ENCODE data around the gene ANKRD53.

ANKRD53 gene

GRCh38 chr2:70942396-70943204, 35.8 kb upstream of the ANKRD53 start:
- TF ChIP-seq RAD21 (IDR thresholded peaks at IDR 0.05; ENCODE audit: low read depth) = no peak
- TF ChIP-seq FOXM1 (IDR thresholded peaks at IDR 0.05; ENCODE audit: borderline replicate concordance, low read depth) = no peak
- no peak for TF ChIP-seq TEAD4 (IDR thresholded peaks at IDR 0.05)
- TF ChIP-seq REST (IDR thresholded peaks at IDR 0.05; ENCODE audit: low read depth) = no peak
- TF ChIP-seq MAX (IDR thresholded peaks at IDR 0.05) = no peak
- no peak for TF ChIP-seq EP300 (IDR thresholded peaks at IDR 0.05; ENCODE audit: borderline replicate concordance)
- TF ChIP-seq ZBTB7A (IDR thresholded peaks at IDR 0.05; ENCODE audit: low read depth) = no peak
- TF ChIP-seq YY1 (IDR thresholded peaks at IDR 0.05; ENCODE audit: low read depth) = no peak
- no peak for TF ChIP-seq TAF1 (IDR thresholded peaks at IDR 0.05; ENCODE audit: low read depth)
- no peak for TF ChIP-seq EGR1 (IDR thresholded peaks at IDR 0.05)
- no peak for TF ChIP-seq NFIC (IDR thresholded peaks at IDR 0.05)
- TF ChIP-seq CEBPB (IDR thresholded peaks at IDR 0.05) = no peak

GRCh38 chr2:70943205-70943871, 35.1 kb upstream of the ANKRD53 start:
- TF ChIP-seq USF1 (IDR thresholded peaks at IDR 0.05) (no peak), TAF1 (IDR thresholded peaks at IDR 0.05; ENCODE audit: low read depth) (no peak), TCF12 (IDR thresholded peaks at IDR 0.05; ENCODE audit: low read depth) (no peak), EGR1 (IDR thresholded peaks at IDR 0.05) (no peak), MAX (IDR thresholded peaks at IDR 0.05) (no peak), CREB1 (IDR thresholded peaks at IDR 0.05; ENCODE audit: low read depth) (no peak)

GRCh38 chr2:70944111-70944690, 34.2 kb upstream of the ANKRD53 start:
- TF ChIP-seq TCF12 (IDR thresholded peaks at IDR 0.05; ENCODE audit: low read depth) = no peak
- TF ChIP-seq NFIC (IDR thresholded peaks at IDR 0.05) = no peak
- TF ChIP-seq TAF1 (IDR thresholded peaks at IDR 0.05; ENCODE audit: low read depth) = no peak
- TF ChIP-seq REST (IDR thresholded peaks at IDR 0.05; ENCODE audit: low read depth) = no peak
- TF ChIP-seq TEAD4 (IDR thresholded peaks at IDR 0.05) = no peak
- no peak for TF ChIP-seq CREB1 (IDR thresholded peaks at IDR 0.05; ENCODE audit: low read depth)
- TF ChIP-seq ZBTB7A (IDR thresholded peaks at IDR 0.05; ENCODE audit: low read depth) = no peak
- no peak for TF ChIP-seq RAD21 (IDR thresholded peaks at IDR 0.05; ENCODE audit: low read depth)
- no peak for TF ChIP-seq EGR1 (IDR thresholded peaks at IDR 0.05)
- TF ChIP-seq YY1 (IDR thresholded peaks at IDR 0.05; ENCODE audit: low read depth) = no peak
- no peak for TF ChIP-seq FOXM1 (IDR thresholded peaks at IDR 0.05; ENCODE audit: borderline replicate concordance, low read depth)
- no peak for TF ChIP-seq USF1 (IDR thresholded peaks at IDR 0.05)
- no peak for TF ChIP-seq CEBPB (IDR thresholded peaks at IDR 0.05)
- TF ChIP-seq MAX (IDR thresholded peaks at IDR 0.05) = no peak

- TF ChIP-seq RAD21 (IDR thresholded peaks at IDR 0.05; ENCODE audit: low read depth) = peak; percentile 92
- TF ChIP-seq FOXM1 (IDR thresholded peaks at IDR 0.05; ENCODE audit: borderline replicate concordance, low read depth) = no peak
Measured at GRCh38 chr2:70946832-70947442, 31.5 kb upstream of the ANKRD53 start.

- TF ChIP-seq YY1 (IDR thresholded peaks at IDR 0.05; ENCODE audit: low read depth) (no peak), TAF1 (IDR thresholded peaks at IDR 0.05; ENCODE audit: low read depth) (no peak), TEAD4 (IDR thresholded peaks at IDR 0.05) (no peak), NFIC (IDR thresholded peaks at IDR 0.05) (no peak), FOXM1 (IDR thresholded peaks at IDR 0.05; ENCODE audit: borderline replicate concordance, low read depth) (no peak), EGR1 (IDR thresholded peaks at IDR 0.05) (no peak), RAD21 (IDR thresholded peaks at IDR 0.05; ENCODE audit: low read depth) (no peak), REST (IDR thresholded peaks at IDR 0.05; ENCODE audit: low read depth) (no peak), ZBTB7A (IDR thresholded peaks at IDR 0.05; ENCODE audit: low read depth) (no peak), CREB1 (IDR thresholded peaks at IDR 0.05; ENCODE audit: low read depth) (no peak)
Measured at GRCh38 chr2:70947556-70948184, 30.8 kb upstream of the ANKRD53 start.

Data from Ishikawa (cell line).